ENCODE data around the gene MPC1. TPM values are rescaled to one million over a fixed set of nuclear protein-coding genes. Genes with fewer than 3 reads are reported as not detected.

The MPC1 gene
- total and polyA plus RNA-seq, 2 donors (not counting 3 experiments of a cell fraction or from before 2014, with no cell fraction given) = 15.5 to 17.5 TPM

DNA sequence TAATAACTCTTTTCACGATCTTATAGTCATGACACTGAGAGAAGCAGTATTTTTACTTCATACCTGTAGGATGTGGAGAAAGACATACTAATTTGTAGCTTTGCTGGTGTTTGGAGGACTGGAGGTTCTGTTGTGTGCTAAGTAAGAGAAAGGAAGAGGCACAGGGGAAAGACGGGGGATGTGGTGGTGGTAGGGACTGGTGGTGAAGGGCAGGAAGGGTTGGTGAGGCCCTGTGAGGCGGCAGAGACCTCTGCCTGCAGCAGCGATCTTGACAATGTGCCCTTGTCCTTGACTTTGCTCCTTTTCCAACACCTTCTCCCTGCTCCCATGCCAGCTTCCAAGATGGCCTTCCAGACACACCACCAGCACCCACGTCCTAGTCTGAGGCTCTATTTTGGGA, 32.6 kb upstream of the MPC1 start:
- dilution Hi-C loops (cut with MboI; ENCODE audit: extremely low pct_ligation_motif_present, low sequenced_read_pairs) = no loop called here
- H3K4me1 ChIP-seq (ENCODE audit: control insufficient read depth, extremely low read depth, insufficient read depth, low read length) = peaks cover 2% of the 10 kb centered on the region
- no peaks in the 10 kb centered on the region for H3K27me3 ChIP-seq (ENCODE audit: control insufficient read depth in 2 of 2, insufficient read depth in 2 of 2, low read length in 2 of 2)
- no peak overlapping the region for H3K9ac ChIP-seq (replicated peaks; ENCODE audit: extremely low read depth, insufficient read depth, low read length)
- intact Hi-C loops (cut with micrococcal nuclease) = no loop called here
- no peaks in the 10 kb centered on the region for H3K9me3 ChIP-seq (replicated peaks; ENCODE audit: control insufficient read depth, insufficient read depth, low read length)
- FAIRE-seq (no peak), DNase-seq (ENCODE audit: low read depth, low spot score) (no peak)
- H2AFZ ChIP-seq (ENCODE audit: low read depth, low read length) = no peak overlapping the region
- ChIA-PET POLR2A (no interaction called here), CTCF (interaction anchor here (0.8 kb wide), 1 partner anchor 15 kb away, joined by 3 read pairs; no protein-coding TSS in a partner anchor)
- no peak overlapping the region for H3K27ac ChIP-seq (ENCODE audit: insufficient read depth, low read depth, low read length)
- H4K20me1 ChIP-seq (replicated peaks; ENCODE audit: control insufficient read depth, extremely low read depth, insufficient read depth, low read length) = no peaks in the 10 kb centered on the region
- H3K36me3 ChIP-seq (ENCODE audit: control insufficient read depth in 2 of 2, extremely low read depth in 1 of 2, insufficient read depth in 2 of 2, low read length in 2 of 2) = peaks cover 2 to 52% of the 10 kb centered on the region in 2 experiments
- no peaks in the 10 kb centered on the region for H3K79me2 ChIP-seq (ENCODE audit: control insufficient read depth, insufficient read depth, low read length)
- TF ChIP-seq MYC (IDR thresholded peaks at IDR 0.05; ENCODE audit: low read depth, low read length) (no peak), GATA2 (IDR thresholded peaks at IDR 0.05; ENCODE audit: insufficient read depth, insufficient read length, low read depth, low read length) (no peak), EZH2 (IDR thresholded peaks at IDR 0.05; ENCODE audit: borderline replicate concordance, low read depth, low read length, severe bottlenecking) (no peak), POLR2AphosphoS5 (IDR thresholded peaks at IDR 0.05; ENCODE audit: insufficient read depth, low read depth, low read length) (no peak), POLR2A (IDR thresholded peaks at IDR 0.05; ENCODE audit: low read depth, low read length) (no peak), JUN (IDR thresholded peaks at IDR 0.05; ENCODE audit: borderline replicate concordance, insufficient read depth, insufficient read length, low read depth) (no peak), CTCF (IDR thresholded peaks at IDR 0.05; ENCODE audit: extremely low read depth in 1 of 2, insufficient read depth in 1 of 2, low read depth in 1 of 2, low read length in 2 of 2) (no peak), MAX (IDR thresholded peaks at IDR 0.05; ENCODE audit: insufficient read depth, insufficient read length) (no peak), FOS (IDR thresholded peaks at IDR 0.05; ENCODE audit: borderline replicate concordance, insufficient read depth, low read length) (no peak)
- no peak overlapping the region for H3K4me2 ChIP-seq (ENCODE audit: insufficient read depth, low read length)
- no peaks in the 10 kb centered on the region for H3K9me1 ChIP-seq (replicated peaks; ENCODE audit: control insufficient read depth, extremely low read depth, insufficient read depth, low read length)
- no TSS peak for BruUV-seq (replicated peaks)
- no peak overlapping the region for H3K4me3 ChIP-seq (replicated peaks in 1 of 3; ENCODE audit: insufficient read depth in 1 of 3, low read depth in 1 of 3, low read length in 3 of 3)
